Esophagus squamous epithelium (tissue), 4 donors: Measurements from ENCODE around the gene LARGE1.

Experiments used
- POLR2A ChIP-seq, 4 donors: fragments of 450-650 bp; IDR thresholded peaks; one replicate each; pipeline ENCODE4 v1.6.1; 2017; ENCODE audit warnings: antibody characterized with exemption in 4 of 4, mild to moderate bottlenecking in 4 of 4, moderate library complexity in 3 of 4
- TF ChIP-seq, protein P1 (sequence below), 6 experiments: fragments of 450-650 bp in 4 of 6; fragments of 200-600 bp in 2 of 6; sonication (generic) in 2 of 6; IDR thresholded peaks; one replicate each; pipeline ENCODE4 v1.5.1; 2016 to 2019; ENCODE audit warnings: antibody characterized with exemption in 6 of 6, mild to moderate bottlenecking in 4 of 6, moderate library complexity in 4 of 6

GRCh38 chr22:33521879-33522665 lies 398.2 kb downstream of the LARGE1 start:
- TF ChIP-seq, protein P1, sequence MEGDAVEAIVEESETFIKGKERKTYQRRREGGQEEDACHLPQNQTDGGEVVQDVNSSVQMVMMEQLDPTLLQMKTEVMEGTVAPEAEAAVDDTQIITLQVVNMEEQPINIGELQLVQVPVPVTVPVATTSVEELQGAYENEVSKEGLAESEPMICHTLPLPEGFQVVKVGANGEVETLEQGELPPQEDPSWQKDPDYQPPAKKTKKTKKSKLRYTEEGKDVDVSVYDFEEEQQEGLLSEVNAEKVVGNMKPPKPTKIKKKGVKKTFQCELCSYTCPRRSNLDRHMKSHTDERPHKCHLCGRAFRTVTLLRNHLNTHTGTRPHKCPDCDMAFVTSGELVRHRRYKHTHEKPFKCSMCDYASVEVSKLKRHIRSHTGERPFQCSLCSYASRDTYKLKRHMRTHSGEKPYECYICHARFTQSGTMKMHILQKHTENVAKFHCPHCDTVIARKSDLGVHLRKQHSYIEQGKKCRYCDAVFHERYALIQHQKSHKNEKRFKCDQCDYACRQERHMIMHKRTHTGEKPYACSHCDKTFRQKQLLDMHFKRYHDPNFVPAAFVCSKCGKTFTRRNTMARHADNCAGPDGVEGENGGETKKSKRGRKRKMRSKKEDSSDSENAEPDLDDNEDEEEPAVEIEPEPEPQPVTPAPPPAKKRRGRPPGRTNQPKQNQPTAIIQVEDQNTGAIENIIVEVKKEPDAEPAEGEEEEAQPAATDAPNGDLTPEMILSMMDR (IDR thresholded peaks at IDR 0.05) = no peak
- TF ChIP-seq POLR2A (IDR thresholded peaks at IDR 0.05) = no peak
